SK-N-SH (cell line): ENCODE results near the gene GCNT2. TPM values are rescaled to one million over a fixed set of nuclear protein-coding genes. Genes with fewer than 3 reads are reported as not detected.

Experiments used
- CTCF ChIA-PET: fragments of 300-600, 350-600 bp; formaldehyde crosslinking; extraction: SDS; loops from one replicate; lab custom pipeline; 2021; lab: Yijun Ruan, JAX
- POLR2A ChIA-PET: fragments of 350-600 bp; sonication (Branson Sonifier 250); formaldehyde crosslinking; extraction: SDS; loops from one replicate; lab custom pipeline; 2020; ENCODE audit warnings: antibody characterized with exemption, inconsistent platforms; lab: Yijun Ruan, JAX
- DNase-seq: peaks from one replicate; pipeline ENCODE4 v3.0.0; 2012
- H2AFZ ChIP-seq: fragments of 200-600 bp; sonication (generic); 2 replicates; pipeline ENCODE4 v1.8.1; 2016; ENCODE audit warnings: antibody characterized with exemption, mild to moderate bottlenecking, low read depth
- H3F3A ChIP-seq: fragments of 200-600 bp; sonication (generic); replicated peaks from 2 replicates; pipeline ENCODE3; 2016; ENCODE audit warnings: antibody characterized with exemption, mild to moderate bottlenecking; ENCODE audit not compliant: insufficient read depth
- H3K27ac ChIP-seq, 2 experiments: fragments of 200-500 bp in 1 of 2; fragments of 200-600 bp in 1 of 2; sonication (Bioruptor generic) in 1 of 2; sonication (generic), shearing (Covaris generic) in 1 of 2; 2 replicates each; pipeline versions ENCODE4 v1.5.1 to v1.6.1; 2014 to 2016; ENCODE audit warnings: low read depth in 2 of 2, inconsistent platforms in 1 of 2, low read length in 1 of 2, mild to moderate bottlenecking in 1 of 2, mixed read lengths in 1 of 2
- H3K27me3 ChIP-seq: fragments of 200-600 bp; sonication (generic), shearing (Covaris generic); 2 replicates; pipeline ENCODE4 v1.6.1; 2016; ENCODE audit warnings: mixed run types; ENCODE audit not compliant: insufficient read depth
- H3K36me3 ChIP-seq, 2 experiments: fragments of 200-500 bp in 1 of 2; fragments of 200-600 bp in 1 of 2; sonication (Bioruptor generic) in 1 of 2; sonication (generic) in 1 of 2; replicated peaks in 1 of 2; 2 replicates each; pipeline versions ENCODE3 to v1.5.1; 2014 to 2016; ENCODE audit warnings: low read length in 1 of 2, mild to moderate bottlenecking in 1 of 2; ENCODE audit not compliant: insufficient read depth in 2 of 2, control insufficient read depth in 1 of 2
- H3K4me1 ChIP-seq, 2 experiments: fragments of 200-500 bp in 1 of 2; fragments of 200-600 bp in 1 of 2; sonication (Bioruptor generic) in 1 of 2; sonication (generic), shearing (Covaris generic) in 1 of 2; 2 replicates each; pipeline versions ENCODE4 v1.5.1 to v1.6.1; 2014 to 2016; ENCODE audit warnings: low read depth in 1 of 2, low read length in 1 of 2, mixed run types in 1 of 2; ENCODE audit not compliant: insufficient read depth in 2 of 2, control insufficient read depth in 1 of 2
- H3K4me2 ChIP-seq: fragments of 200-600 bp; sonication (generic), shearing (Covaris generic); 2 replicates; pipeline ENCODE4 v1.6.1; 2017; ENCODE audit warnings: mixed run types
- H3K4me3 ChIP-seq, 2 experiments: fragments of 200-500 bp in 1 of 2; fragments of 200-600 bp in 1 of 2; sonication (Bioruptor generic) in 1 of 2; sonication (generic), shearing (Covaris generic) in 1 of 2; 2 replicates each; pipeline versions ENCODE4 v1.5.1 to v1.8.1; 2014 to 2016; ENCODE audit warnings: low read depth in 2 of 2, inconsistent platforms in 1 of 2, low read length in 1 of 2, mild to moderate bottlenecking in 1 of 2, mixed read lengths in 1 of 2, moderate library complexity in 1 of 2
- H3K79me2 ChIP-seq: fragments of 200-600 bp; sonication (generic); 2 replicates; pipeline ENCODE4 v1.8.1; 2017; ENCODE audit warnings: mild to moderate bottlenecking; ENCODE audit not compliant: insufficient read depth
- H3K9ac ChIP-seq: fragments of 200-600 bp; sonication (generic); 2 replicates; pipeline ENCODE4 v1.6.1; 2017; ENCODE audit warnings: mixed run types
- H3K9me2 ChIP-seq: fragments of 200-600 bp; sonication (generic); 2 replicates; pipeline ENCODE4 v1.6.1; 2017; ENCODE audit warnings: mixed run types
- H3K9me3 ChIP-seq: fragments of 200-600 bp; sonication (generic); 2 replicates; pipeline ENCODE4 v1.6.1; 2017; ENCODE audit warnings: mixed run types, mild to moderate bottlenecking, moderate library complexity
- H4K20me1 ChIP-seq: fragments of 200-600 bp; sonication (generic); 2 replicates; pipeline ENCODE4 v1.6.1; 2017; ENCODE audit warnings: mild to moderate bottlenecking, mixed run types; ENCODE audit not compliant: insufficient read depth
- CHD2 ChIP-seq: fragments of 150-350 bp; IDR thresholded peaks from 2 replicates; pipeline ENCODE4 v1.6.1; 2018; ENCODE audit warnings: low read length; ENCODE audit not compliant: partially characterized antibody
- CTCF ChIP-seq: fragments of 200-600 bp; sonication (generic); IDR thresholded peaks from 2 replicates; pipeline ENCODE4 v1.6.1; 2017; ENCODE audit warnings: antibody characterized with exemption, mild to moderate bottlenecking, moderate library complexity
- FOSL2 ChIP-seq: IDR thresholded peaks from 2 replicates; pipeline ENCODE4 v1.4.0; 2012; ENCODE audit warnings: low read depth, mild to moderate bottlenecking, moderate library complexity, borderline replicate concordance
- FOXM1 ChIP-seq: IDR thresholded peaks from 2 replicates; pipeline ENCODE4 v1.4.0; 2012; ENCODE audit warnings: low read depth, mild to moderate bottlenecking
- GABPA ChIP-seq: IDR thresholded peaks from 2 replicates; pipeline ENCODE4 v1.4.0; 2012; ENCODE audit warnings: low read depth, mild to moderate bottlenecking
- GATA2 ChIP-seq: sonication (generic); formaldehyde crosslinking; IDR thresholded peaks from 2 replicates; pipeline ENCODE4 v1.5.0; 2020; ENCODE audit warnings: mild to moderate bottlenecking, missing genetic modification reagents
- IRF3 ChIP-seq: fragments of 150-350 bp; IDR thresholded peaks from 2 replicates; pipeline ENCODE4 v1.6.1; 2016; ENCODE audit warnings: mild to moderate bottlenecking, low read depth, low read length
- JUND ChIP-seq: IDR thresholded peaks from 2 replicates; pipeline ENCODE4 v1.4.0; 2012
- MAX ChIP-seq: IDR thresholded peaks from 2 replicates; pipeline ENCODE4 v1.4.0; 2012; ENCODE audit warnings: low read depth
- MEF2A ChIP-seq: IDR thresholded peaks from 2 replicates; pipeline ENCODE4 v1.4.0; 2012; ENCODE audit warnings: low read depth, borderline replicate concordance
- NFIC ChIP-seq: IDR thresholded peaks from 2 replicates; pipeline ENCODE4 v1.4.0; 2012; ENCODE audit warnings: borderline replicate concordance
- NRF1 ChIP-seq: IDR thresholded peaks from 2 replicates; pipeline ENCODE4 v1.6.1; 2012; ENCODE audit warnings: low read depth, mild to moderate bottlenecking, low read length
- PBX3 ChIP-seq: IDR thresholded peaks from 2 replicates; pipeline ENCODE4; 2012
- POLR2AphosphoS5 ChIP-seq: IDR thresholded peaks from 2 replicates; pipeline ENCODE4 v1.6.1; 2012; ENCODE audit warnings: low read depth, low read length
- RCOR1 ChIP-seq: fragments of 150-350 bp; IDR thresholded peaks from 2 replicates; pipeline ENCODE4 v1.6.1; 2017; ENCODE audit warnings: antibody characterized with exemption, low read length
- SIN3A ChIP-seq: IDR thresholded peaks from 2 replicates; pipeline ENCODE4 v1.6.1; 2012; ENCODE audit warnings: low read depth, mild to moderate bottlenecking, low read length, moderate library complexity, borderline replicate concordance
- TCF12 ChIP-seq: IDR thresholded peaks from 2 replicates; pipeline ENCODE4 v1.4.0; 2012
- USF2 ChIP-seq: fragments of 150-350 bp; IDR thresholded peaks from 2 replicates; pipeline ENCODE4 v1.6.1; 2017; ENCODE audit warnings: antibody characterized with exemption, low read length, low read depth, borderline replicate concordance
- ZBTB33 ChIP-seq: IDR thresholded peaks from 2 replicates; pipeline ENCODE4 v1.4.0; 2012; ENCODE audit warnings: low read depth, borderline replicate concordance
- WGBS: methylation state at CpG from one replicate; pipeline ENCODE4 v1.1.6; 2017; ENCODE audit warnings: low lambda C conversion rate; 5-methylcytosine and 5-hydroxymethylcytosine counted together
- polyA plus RNA-seq, 3 experiments: library from polyadenylated mRNA; depleted of rRNA; stranded (reverse); fragments of >200 nt; gene quantifications; 2 replicates each; pipeline ENCODE4 v1.2.3, GENCODE V29; 2012

Gene GCNT2
- polyA plus RNA-seq, 1 of the 3 experiments (the other 2 are of a cell fraction) = 0.13 TPM

GRCh38 chr6:10576226-10576625 lies 55.1 kb downstream of the GCNT2 start:
- ChIA-PET POLR2A (no interaction called here), CTCF (no interaction called here)
- Histone ChIP-seq H3K9me2 (no peaks in the 10 kb centered on the region), H3K36me3 (no peaks in the 10 kb centered on the region), H3K79me2 (no peaks in the 10 kb centered on the region), H3K4me3 (no peak overlapping the region), H2AFZ (no peak overlapping the region), H4K20me1 (no peaks in the 10 kb centered on the region), H3K4me1 (no peaks in the 10 kb centered on the region; a peak in 1 of 4 replicates), H3K27me3 (no peaks in the 10 kb centered on the region), H3K27ac (no peak overlapping the region), H3K9me3 (no peaks in the 10 kb centered on the region), H3K4me2 (no peak overlapping the region), H3K9ac (no peak overlapping the region), H3F3A (no peaks in the 10 kb centered on the region)
- 72% methylated on average over 4 of the region's 4 CpGs for WGBS
- no peak for DNase-seq
- TF ChIP-seq CHD2 (no peak), ZBTB33 (no peak), GABPA (no peak), SIN3A (no peak), USF2 (no peak), IRF3 (no peak), MAX (no peak), FOXM1 (no peak), NFIC (no peak), POLR2AphosphoS5 (no peak), RCOR1 (no peak), CTCF (no peak), TCF12 (no peak), MEF2A (no peak), PBX3 (no peak), GATA2 (no peak), JUND (no peak), NRF1 (no peak), FOSL2 (no peak)
